ENCODE data around the gene SIK3.
A peak's percentile ranks its signal among the peaks of the same experiment; 100 is the strongest.

Gene SIK3

GRCh38 chr11:116932181-116932580 lies 166.0 kb downstream of the SIK3 start:
- Histone ChIP-seq H3K9ac (ENCODE audit: low read depth, low read length) (no peak overlapping the region), H3K27me3 (ENCODE audit: insufficient read depth, low read length) (no peaks in the 10 kb centered on the region), H3K4me3 (ENCODE audit: low read length) (no peak overlapping the region), H3K9me3 (ENCODE audit: insufficient read depth, low read depth, low read length) (no peaks in the 10 kb centered on the region), H3K36me3 (ENCODE audit: insufficient read depth, low read length) (peaks cover 2% of the 10 kb centered on the region), H3K27ac (ENCODE audit: low read depth, low read length) (no peak overlapping the region), H3K4me1 (ENCODE audit: insufficient read depth, low read length) (peaks cover 16% of the 10 kb centered on the region)
- WGBS, result 95% methylated on average over 7 of the region's 7 CpGs

DNA sequence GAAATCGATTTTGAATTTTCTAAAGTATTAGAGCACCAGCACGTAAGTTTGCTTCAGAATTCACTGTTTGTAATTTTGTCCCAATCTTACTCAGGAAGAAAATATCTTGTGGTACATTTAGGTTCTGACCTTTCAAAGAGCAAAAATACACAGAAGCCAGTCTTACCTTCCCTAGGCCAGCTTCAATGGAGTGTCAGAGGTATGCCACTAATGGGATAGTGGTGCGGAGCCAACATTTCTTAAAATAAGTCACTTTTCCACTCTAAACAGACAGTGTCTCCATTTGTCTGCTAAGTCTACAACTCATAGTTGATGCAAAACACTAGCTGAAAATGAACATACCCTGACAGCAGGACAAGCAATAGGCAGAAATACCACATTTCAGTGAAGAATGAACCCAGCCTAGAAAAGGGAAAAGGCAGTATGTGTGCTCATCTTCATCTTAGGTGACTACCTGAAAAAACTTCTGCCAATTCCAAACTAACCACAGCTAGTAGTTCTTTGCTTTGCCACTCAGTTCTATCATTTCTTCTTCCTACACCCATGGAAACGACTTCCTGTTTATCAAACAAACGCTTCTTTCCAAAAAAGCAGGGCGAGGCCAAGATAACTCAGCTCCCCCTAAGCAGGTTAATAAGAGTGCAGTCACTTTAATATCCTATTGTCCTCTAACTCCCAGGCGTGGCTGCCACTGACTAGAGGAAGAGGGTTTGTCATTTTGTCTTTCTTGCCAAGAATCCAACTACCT lies 166.8 kb downstream of the SIK3 start:
- Histone ChIP-seq H3K27me3 (ENCODE audit: insufficient read depth, low read length) (no peaks in the 10 kb centered on the region), H3K9me3 (ENCODE audit: insufficient read depth, low read depth, low read length) (no peaks in the 10 kb centered on the region), H3K27ac (ENCODE audit: low read depth, low read length) (peak overlapping the region; percentile 16; the same call in 1 of the 2 replicates), H3K4me1 (ENCODE audit: insufficient read depth, low read length) (peaks cover 16% of the 10 kb centered on the region), H3K9ac (ENCODE audit: low read depth, low read length) (peak overlapping the region; percentile 34), H3K36me3 (ENCODE audit: insufficient read depth, low read length) (peaks cover 6% of the 10 kb centered on the region), H3K4me3 (ENCODE audit: low read length) (no peak overlapping the region)
- 84% methylated on average over 7 of the region's 7 CpGs for WGBS

- H3K36me3 ChIP-seq (ENCODE audit: insufficient read depth, low read length), result peaks cover 14% of the 10 kb centered on the region
- no peaks in the 10 kb centered on the region for H3K27me3 ChIP-seq (ENCODE audit: insufficient read depth, low read length)
- no peak overlapping the region for H3K27ac ChIP-seq (ENCODE audit: low read depth, low read length)
- WGBS, result 70% methylated on average over 1 of the region's 2 CpGs
- H3K4me1 ChIP-seq (ENCODE audit: insufficient read depth, low read length), result peaks cover 18% of the 10 kb centered on the region
- H3K9me3 ChIP-seq (ENCODE audit: insufficient read depth, low read depth, low read length), result no peaks in the 10 kb centered on the region
- no peak overlapping the region for H3K4me3 ChIP-seq (ENCODE audit: low read length)
- no peak overlapping the region for H3K9ac ChIP-seq (ENCODE audit: low read depth, low read length)
Measured at GRCh38 chr11:116930586-116930985, 167.6 kb downstream of the SIK3 start.

DNA sequence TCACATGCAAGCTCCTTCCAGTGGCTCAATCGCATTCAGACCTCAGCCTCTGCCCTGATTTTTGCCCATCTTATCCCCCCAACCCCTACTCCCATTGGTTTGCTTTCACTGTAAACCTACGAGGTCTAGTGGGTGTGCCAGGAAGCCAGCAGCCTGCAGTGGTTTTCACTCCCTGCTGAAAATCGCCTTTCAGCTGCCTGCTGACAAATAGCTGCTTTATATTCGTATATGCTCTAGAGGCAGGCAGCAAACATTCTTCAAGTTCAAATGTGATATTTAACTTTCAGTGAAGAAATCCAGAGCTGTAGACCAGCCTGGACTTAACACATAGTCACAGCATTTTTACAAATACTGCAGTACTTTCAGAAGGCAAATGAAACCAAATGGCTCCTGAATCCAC lies 168.1 kb downstream of the SIK3 start:
- Histone ChIP-seq H3K4me1 (ENCODE audit: insufficient read depth, low read length) (peaks cover 22% of the 10 kb centered on the region), H3K4me3 (ENCODE audit: low read length) (no peak overlapping the region)
- WGBS, result 54% methylated on average over 4 of the region's 4 CpGs

DNA sequence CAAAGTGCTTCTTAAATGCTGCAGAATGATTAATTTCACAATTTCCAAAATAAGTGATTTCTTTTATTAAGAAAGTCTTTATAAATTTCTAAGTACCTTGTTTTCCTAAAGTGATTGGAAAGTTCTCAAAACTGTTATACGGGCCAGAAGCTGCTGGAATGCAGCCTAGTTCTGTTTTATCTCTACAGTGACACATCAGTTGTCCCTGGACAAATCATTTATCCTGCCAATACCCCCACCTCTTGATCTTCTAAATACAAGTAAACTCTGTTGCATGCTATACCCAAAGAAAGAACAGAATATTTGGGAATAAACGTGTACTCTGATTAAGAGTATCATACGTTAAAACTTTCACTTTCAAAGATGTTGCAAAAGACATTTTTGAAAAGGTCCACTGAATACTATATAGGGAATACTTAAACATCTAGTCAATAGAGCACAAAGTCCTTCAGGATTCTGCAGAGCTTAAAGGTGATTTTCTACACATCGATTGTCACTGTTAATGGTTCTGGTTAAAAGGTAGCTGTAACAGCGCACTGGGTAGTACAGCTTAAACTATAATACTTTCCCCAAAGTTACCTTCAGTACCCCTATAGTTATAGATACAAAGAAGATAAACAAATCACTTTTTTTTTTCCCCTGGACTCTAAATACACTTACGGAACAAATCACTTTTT lies 168.7 kb downstream of the SIK3 start:
- Histone ChIP-seq H3K27me3 (ENCODE audit: insufficient read depth, low read length) (no peaks in the 10 kb centered on the region), H3K27ac (ENCODE audit: low read depth, low read length) (no peak overlapping the region), H3K9me3 (ENCODE audit: insufficient read depth, low read depth, low read length) (no peaks in the 10 kb centered on the region), H3K9ac (ENCODE audit: low read depth, low read length) (no peak overlapping the region), H3K4me1 (ENCODE audit: insufficient read depth, low read length) (peaks cover 24% of the 10 kb centered on the region), H3K4me3 (ENCODE audit: low read length) (no peak overlapping the region), H3K36me3 (ENCODE audit: insufficient read depth, low read length) (peaks cover 19% of the 10 kb centered on the region)
- 99% methylated on average over 4 of the region's 6 CpGs for WGBS

More for the DNA sequence above, 168.1 kb downstream of the SIK3 start:
- H3K9me3 ChIP-seq (ENCODE audit: insufficient read depth, low read depth, low read length), result no peaks in the 10 kb centered on the region
- H3K27ac ChIP-seq (ENCODE audit: low read depth, low read length), result no peak overlapping the region
- peaks cover 18% of the 10 kb centered on the region for H3K36me3 ChIP-seq (ENCODE audit: insufficient read depth, low read length)
- no peak overlapping the region for H3K9ac ChIP-seq (ENCODE audit: low read depth, low read length)
- H3K27me3 ChIP-seq (ENCODE audit: insufficient read depth, low read length), result no peaks in the 10 kb centered on the region

- peaks cover 24% of the 10 kb centered on the region for H3K4me1 ChIP-seq (ENCODE audit: insufficient read depth, low read length)
- no peak overlapping the region for H3K4me3 ChIP-seq (ENCODE audit: low read length)
- H3K9ac ChIP-seq (ENCODE audit: low read depth, low read length), result no peak overlapping the region
- no peaks in the 10 kb centered on the region for H3K9me3 ChIP-seq (ENCODE audit: insufficient read depth, low read depth, low read length)
- H3K36me3 ChIP-seq (ENCODE audit: insufficient read depth, low read length), result peaks cover 19% of the 10 kb centered on the region
- no peak overlapping the region for H3K27ac ChIP-seq (ENCODE audit: low read depth, low read length)
- no peaks in the 10 kb centered on the region for H3K27me3 ChIP-seq (ENCODE audit: insufficient read depth, low read length)
- 93% methylated on average over 4 of the region's 5 CpGs for WGBS
Measured at GRCh38 chr11:116928845-116929244, 169.4 kb downstream of the SIK3 start.

GRCh38 chr11:116928102-116928777 lies 170.0 kb downstream of the SIK3 start:
- no peaks in the 10 kb centered on the region for H3K9me3 ChIP-seq (ENCODE audit: insufficient read depth, low read depth, low read length)
- H3K9ac ChIP-seq (ENCODE audit: low read depth, low read length), result no peak overlapping the region
- no CpG with 5 or more reads among the region's 1 CpG for WGBS
- H3K27ac ChIP-seq (ENCODE audit: low read depth, low read length), result no peak overlapping the region
- H3K4me3 ChIP-seq (ENCODE audit: low read length), result no peak overlapping the region
- no peaks in the 10 kb centered on the region for H3K27me3 ChIP-seq (ENCODE audit: insufficient read depth, low read length)
- H3K4me1 ChIP-seq (ENCODE audit: insufficient read depth, low read length), result peaks cover 24% of the 10 kb centered on the region
- peaks cover 19% of the 10 kb centered on the region for H3K36me3 ChIP-seq (ENCODE audit: insufficient read depth, low read length)

DNA sequence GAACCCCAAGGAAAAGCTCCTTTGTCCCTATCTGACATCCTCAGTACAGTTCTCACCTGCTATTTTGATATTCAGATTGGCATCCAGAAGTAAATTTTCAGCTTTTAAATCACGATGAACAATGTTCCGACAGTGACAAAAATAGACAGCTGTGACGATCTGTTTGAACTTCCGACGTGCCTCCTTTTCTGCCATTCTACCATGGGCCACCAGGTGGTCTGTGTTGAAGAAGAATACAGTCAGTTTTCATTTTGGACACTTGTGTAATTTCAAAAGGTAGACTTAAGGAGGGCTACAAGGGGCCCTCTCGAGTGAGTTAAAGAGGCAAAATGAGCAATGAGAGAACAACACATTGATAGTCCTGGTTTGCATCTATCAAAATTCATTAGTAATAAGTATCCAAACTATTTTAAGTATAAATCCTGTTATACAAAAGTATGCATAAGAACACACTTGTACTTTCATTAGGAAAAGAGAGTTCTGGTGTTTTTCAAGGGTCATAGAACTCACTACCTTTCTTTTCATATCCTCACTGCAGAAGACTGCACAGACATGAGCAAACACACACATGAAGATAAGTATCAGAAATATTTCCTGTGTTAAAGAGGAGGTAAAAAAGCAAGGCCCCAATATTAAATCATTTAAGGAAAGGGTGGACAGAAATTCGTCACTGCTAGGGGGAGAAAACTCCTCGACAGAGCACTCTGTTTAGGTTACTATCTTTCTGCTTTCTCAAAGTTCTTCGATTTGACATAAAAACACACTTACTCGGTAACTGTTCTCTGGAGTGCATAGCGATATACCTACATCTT lies 170.9 kb downstream of the SIK3 start:
- no peak overlapping the region for H3K27ac ChIP-seq (ENCODE audit: low read depth, low read length)
- no peak overlapping the region for H3K4me3 ChIP-seq (ENCODE audit: low read length)
- WGBS, result 90% methylated on average over 11 of the region's 11 CpGs
- H3K9ac ChIP-seq (ENCODE audit: low read depth, low read length), result no peak overlapping the region
- H3K36me3 ChIP-seq (ENCODE audit: insufficient read depth, low read length), result peaks cover 22% of the 10 kb centered on the region
- peaks cover 24% of the 10 kb centered on the region for H3K4me1 ChIP-seq (ENCODE audit: insufficient read depth, low read length)
- H3K9me3 ChIP-seq (ENCODE audit: insufficient read depth, low read depth, low read length), result no peaks in the 10 kb centered on the region
- H3K27me3 ChIP-seq (ENCODE audit: insufficient read depth, low read length), result no peaks in the 10 kb centered on the region

GRCh38 chr11:116925050-116925449 lies 173.2 kb downstream of the SIK3 start:
- H3K36me3 ChIP-seq (ENCODE audit: insufficient read depth, low read length), result peaks cover 26% of the 10 kb centered on the region
- H3K27ac ChIP-seq (ENCODE audit: low read depth, low read length), result no peak overlapping the region
- 92% methylated on average over 8 of the region's 8 CpGs for WGBS
- peaks cover 10% of the 10 kb centered on the region for H3K4me1 ChIP-seq (ENCODE audit: insufficient read depth, low read length)
- no peaks in the 10 kb centered on the region for H3K27me3 ChIP-seq (ENCODE audit: insufficient read depth, low read length)
- no peak overlapping the region for H3K9ac ChIP-seq (ENCODE audit: low read depth, low read length)
- H3K4me3 ChIP-seq (ENCODE audit: low read length), result no peak overlapping the region
- no peaks in the 10 kb centered on the region for H3K9me3 ChIP-seq (ENCODE audit: insufficient read depth, low read depth, low read length)

- Histone ChIP-seq H3K4me3 (ENCODE audit: low read length) (no peak overlapping the region), H3K9ac (ENCODE audit: low read depth, low read length) (no peak overlapping the region), H3K4me1 (ENCODE audit: insufficient read depth, low read length) (no peaks in the 10 kb centered on the region), H3K9me3 (ENCODE audit: insufficient read depth, low read depth, low read length) (no peaks in the 10 kb centered on the region), H3K36me3 (ENCODE audit: insufficient read depth, low read length) (peaks cover 7% of the 10 kb centered on the region; the same call in 1 of the 2 replicates), H3K27ac (ENCODE audit: low read depth, low read length) (no peak overlapping the region), H3K27me3 (ENCODE audit: insufficient read depth, low read length) (no peaks in the 10 kb centered on the region)
- 87% methylated on average over 3 of the region's 3 CpGs for WGBS
Measured at GRCh38 chr11:116918925-116919655, 179.1 kb downstream of the SIK3 start.
